ENCODE results near the gene ARL6IP1. TPM values are rescaled to one million over a fixed set of nuclear protein-coding genes. Genes with fewer than 3 reads are reported as not detected.

ARL6IP1 gene
- total and polyA plus RNA-seq, 2 of the 4 experiments (the other 2 are of a cell fraction): 78.1 to 190 TPM

DNA sequence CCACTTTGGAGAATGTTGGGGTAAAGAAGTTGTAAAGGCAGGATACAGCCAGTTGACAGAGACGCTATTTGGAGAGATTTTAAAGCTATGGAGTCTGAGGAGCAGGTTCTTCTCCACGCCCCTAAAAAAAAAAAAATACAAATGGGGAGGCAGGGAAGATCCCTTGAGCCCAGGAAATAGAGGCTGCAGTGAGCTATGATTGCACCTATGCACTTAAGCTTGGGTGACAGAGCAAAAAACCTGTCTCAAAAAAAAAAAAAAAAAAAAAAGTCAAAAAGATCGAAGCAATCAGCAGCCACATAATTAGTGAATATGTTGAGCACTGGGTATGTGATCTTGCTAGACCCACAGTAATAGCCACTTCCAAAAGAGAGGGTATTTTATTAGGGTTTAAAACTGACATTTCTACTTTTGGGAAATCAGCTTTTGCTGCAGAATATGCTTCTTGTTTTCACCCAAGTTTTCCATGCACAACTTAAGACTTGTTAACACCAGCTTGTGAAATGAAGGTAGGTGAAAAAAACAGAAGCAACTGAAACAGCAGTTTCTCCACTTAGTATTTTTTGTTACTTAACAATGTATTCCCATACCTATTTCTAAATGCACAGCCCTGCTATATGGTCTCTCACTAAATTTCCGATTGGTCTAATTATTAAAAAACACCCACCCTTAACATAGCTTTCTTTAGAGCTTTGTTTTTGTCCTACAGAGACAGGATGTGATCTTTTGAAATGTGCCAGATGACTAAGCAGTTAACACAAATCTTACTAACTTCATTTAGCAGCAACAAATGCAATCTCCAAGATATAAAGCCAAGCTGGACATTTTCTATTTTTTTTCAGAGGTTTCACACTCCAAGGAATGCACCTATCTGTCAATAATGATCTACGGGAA, 2.5 kb upstream of the ARL6IP1 start:
- H2BK20ac ChIP-seq (ENCODE audit: low read depth, low read length): no peak overlapping the region
- no peak overlapping the region for H3K56ac ChIP-seq (ENCODE audit: extremely low read depth, insufficient read depth, low read length)
- no peak overlapping the region for H2AK5ac ChIP-seq (ENCODE audit: low read depth, low read length)
- WGBS, 2 experiments (ENCODE audit: extremely low coverage in 2 of 2, insufficient read length in 1 of 2): no CpG with 5 or more reads among the region's 5 CpGs
- no peak overlapping the region for H4K91ac ChIP-seq (ENCODE audit: insufficient read depth, low read depth, low read length)
- H2BK15ac ChIP-seq (ENCODE audit: low read depth, low read length): no peak overlapping the region
- H3K9ac ChIP-seq (ENCODE audit: low read depth, low read length): no peak overlapping the region
- in situ Hi-C loops (cut with MboI; ENCODE audit: low sequenced_read_pairs): no loop called here
- H4K5ac ChIP-seq (ENCODE audit: low read depth, low read length): no peak overlapping the region; the same call in 1 of the 2 replicates
- no peaks in the 10 kb centered on the region for H3K9me3 ChIP-seq (ENCODE audit: control insufficient read depth, insufficient read depth, low read length)
- ChIA-PET CTCF (interaction anchor here (0.6 kb wide), 1 partner anchor 35 kb away, joined by 3 read pairs; no protein-coding TSS in a partner anchor), POLR2A (ENCODE audit: unreplicated experiment) (no interaction called here)
- peak overlapping the region; percentile 38 for H3K18ac ChIP-seq (ENCODE audit: low read depth, low read length)
- ATAC-seq (ENCODE audit: low read depth) (no peak), DNase-seq (peak; percentile 42)
- H3K4me3 ChIP-seq (ENCODE audit: insufficient read depth, low read depth, low read length): no peak overlapping the region
- dilution Hi-C loops (cut with HindIII; ENCODE audit: low sequenced_read_pairs, unreplicated experiment): no loop called here
- H4K20me1 ChIP-seq (ENCODE audit: insufficient read depth, low read length): peaks cover 18% of the 10 kb centered on the region; the same call in 1 of the 2 replicates
- H3K14ac ChIP-seq (replicated peaks; ENCODE audit: low read depth, low read length): no peak overlapping the region
- BruUV-seq (replicated peaks): no TSS peak
- no peak overlapping the region for H2AK9ac ChIP-seq (replicated peaks; ENCODE audit: low read depth, low read length, poor library complexity)
- peak overlapping the region; percentile 71 for H2BK5ac ChIP-seq (ENCODE audit: low read depth, low read length, poor library complexity, severe bottlenecking)
- peak overlapping the region; percentile 11 for H3K4me2 ChIP-seq (ENCODE audit: low read depth, low read length)
- H3K36me3 ChIP-seq (ENCODE audit: control insufficient read depth, insufficient read depth, low read length): peaks cover 4% of the 10 kb centered on the region
- no peak overlapping the region for H2BK120ac ChIP-seq (ENCODE audit: low read depth, low read length)
- H3K27ac ChIP-seq (ENCODE audit: insufficient read depth, low read length): peak overlapping the region; percentile 28; the same call in 1 of the 2 replicates
- TF ChIP-seq NFE2L2 (IDR thresholded peaks at IDR 0.05; ENCODE audit: low read depth, low read length) (peak; percentile 70), RCOR1 (IDR thresholded peaks at IDR 0.05; ENCODE audit: insufficient replicate concordance, low read length) (no peak)
- H3K4ac ChIP-seq (ENCODE audit: low read depth, low read length): no peak overlapping the region
- peaks cover 2% of the 10 kb centered on the region for H3K4me1 ChIP-seq (ENCODE audit: control insufficient read depth, insufficient read depth, low read length)
- no peak overlapping the region for H4K8ac ChIP-seq (ENCODE audit: low read depth in 2 of 2, low read length in 2 of 2)
- H3K9me1 ChIP-seq (ENCODE audit: insufficient read depth, low read length): no peaks in the 10 kb centered on the region
- intact Hi-C loops (cut with micrococcal nuclease): loop anchor here (10.0 kb wide), 1 partner anchor 261 kb away; the partner anchor contains the start of gene COQ7
- no peaks in the 10 kb centered on the region for H3K27me3 ChIP-seq (ENCODE audit: control insufficient read depth, insufficient read depth, low read length)
- H3K23ac ChIP-seq (ENCODE audit: low read depth, low read length): no peak overlapping the region
- H2AFZ ChIP-seq (replicated peaks; ENCODE audit: low read length, poor library complexity): no peak overlapping the region
- H3K79me1 ChIP-seq (ENCODE audit: low read depth in 1 of 2, low read length in 2 of 2): peaks cover 3 to 11% of the 10 kb centered on the region in 2 experiments; a peak in 1 of 4 replicates
